GM12872 (cell line): ENCODE measurements around the gene BST2.

Source experiments
- CTCF ChIP-seq: IDR thresholded peaks from 3 replicates; pipeline ENCODE4 v1.5.1; 2011; ENCODE audit warnings: low read depth, mild to moderate bottlenecking, low read length, moderate library complexity; ENCODE audit not compliant: insufficient read depth

Gene BST2

DNA sequence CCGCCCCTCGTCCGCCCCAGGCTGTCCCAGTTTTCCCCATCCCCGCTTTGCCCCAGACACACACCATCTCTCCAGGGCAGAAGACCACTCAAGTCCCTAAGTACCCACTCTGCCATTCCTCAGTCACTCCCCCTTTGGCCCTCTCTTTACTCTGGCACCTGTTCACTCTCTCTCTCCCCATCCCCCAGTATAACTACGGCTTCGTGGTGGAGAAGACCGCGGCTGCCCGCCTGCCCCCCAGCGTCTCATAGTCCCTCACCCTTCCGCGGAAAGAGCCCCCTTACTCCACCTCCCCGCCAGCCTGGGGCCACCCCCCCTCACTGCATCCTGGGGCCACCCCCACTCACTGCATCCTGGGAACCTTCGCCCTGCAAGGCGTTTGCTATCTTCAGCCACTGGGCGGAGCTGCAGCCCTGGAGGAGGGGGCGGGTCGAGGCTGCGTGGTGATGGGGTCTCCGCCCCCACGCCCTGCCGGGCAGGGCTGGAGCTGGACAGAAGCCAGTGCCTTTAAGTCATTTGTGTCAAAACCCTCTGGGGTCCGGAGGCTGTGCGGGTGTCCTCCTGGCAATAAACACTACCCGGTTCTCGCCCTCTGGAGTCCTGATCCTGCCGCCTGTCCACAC, 19.4 kb upstream of the BST2 start:
- TF ChIP-seq CTCF = peak; percentile 44

- TF ChIP-seq CTCF = no peak
Observed at GRCh38 chr19:17423429-17424208, 18.2 kb upstream of the BST2 start.

DNA sequence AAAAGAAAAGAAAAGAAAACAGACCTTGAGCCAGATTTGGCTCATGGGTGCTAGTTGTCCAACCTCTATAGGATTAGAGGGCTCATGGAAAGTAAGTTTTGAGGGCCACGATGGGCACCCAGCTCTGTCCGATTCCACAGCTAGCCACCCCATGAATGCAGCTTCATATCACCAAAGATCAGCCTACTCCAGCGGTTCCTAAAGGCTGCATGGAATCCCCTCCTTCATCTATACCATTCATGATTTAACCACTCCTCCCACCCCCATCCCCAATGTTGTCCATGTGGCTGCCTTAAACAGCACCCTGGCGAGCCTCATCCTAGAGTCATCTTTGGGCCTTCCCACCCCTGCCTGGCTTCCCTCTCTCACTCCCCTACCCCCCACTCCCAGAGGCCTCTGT, 16.5 kb upstream of the BST2 start:
- no peak for TF ChIP-seq CTCF

DNA sequence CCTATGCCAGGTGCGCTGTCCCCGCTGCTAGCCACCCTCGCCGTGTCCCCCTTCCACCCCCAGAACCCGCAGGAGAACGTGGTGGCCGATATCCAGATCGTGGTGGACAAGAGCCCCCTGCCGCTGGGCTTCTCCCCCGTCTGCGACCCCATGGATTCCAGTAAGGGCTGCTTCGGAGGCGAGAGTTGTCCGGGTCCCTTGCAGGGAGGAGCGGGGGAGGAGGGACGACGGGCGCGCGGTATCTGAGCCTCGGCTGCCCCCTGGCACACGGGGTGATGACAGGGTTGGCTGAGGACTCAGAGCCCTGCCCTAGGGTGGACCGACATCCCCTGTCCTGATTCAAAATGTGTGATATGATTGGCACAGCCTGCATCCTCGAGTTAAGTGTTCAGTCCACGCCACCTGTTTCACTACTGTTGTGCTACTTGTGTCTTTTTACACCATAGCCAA, 15.1 kb upstream of the BST2 start:
- TF ChIP-seq CTCF = no peak

DNA sequence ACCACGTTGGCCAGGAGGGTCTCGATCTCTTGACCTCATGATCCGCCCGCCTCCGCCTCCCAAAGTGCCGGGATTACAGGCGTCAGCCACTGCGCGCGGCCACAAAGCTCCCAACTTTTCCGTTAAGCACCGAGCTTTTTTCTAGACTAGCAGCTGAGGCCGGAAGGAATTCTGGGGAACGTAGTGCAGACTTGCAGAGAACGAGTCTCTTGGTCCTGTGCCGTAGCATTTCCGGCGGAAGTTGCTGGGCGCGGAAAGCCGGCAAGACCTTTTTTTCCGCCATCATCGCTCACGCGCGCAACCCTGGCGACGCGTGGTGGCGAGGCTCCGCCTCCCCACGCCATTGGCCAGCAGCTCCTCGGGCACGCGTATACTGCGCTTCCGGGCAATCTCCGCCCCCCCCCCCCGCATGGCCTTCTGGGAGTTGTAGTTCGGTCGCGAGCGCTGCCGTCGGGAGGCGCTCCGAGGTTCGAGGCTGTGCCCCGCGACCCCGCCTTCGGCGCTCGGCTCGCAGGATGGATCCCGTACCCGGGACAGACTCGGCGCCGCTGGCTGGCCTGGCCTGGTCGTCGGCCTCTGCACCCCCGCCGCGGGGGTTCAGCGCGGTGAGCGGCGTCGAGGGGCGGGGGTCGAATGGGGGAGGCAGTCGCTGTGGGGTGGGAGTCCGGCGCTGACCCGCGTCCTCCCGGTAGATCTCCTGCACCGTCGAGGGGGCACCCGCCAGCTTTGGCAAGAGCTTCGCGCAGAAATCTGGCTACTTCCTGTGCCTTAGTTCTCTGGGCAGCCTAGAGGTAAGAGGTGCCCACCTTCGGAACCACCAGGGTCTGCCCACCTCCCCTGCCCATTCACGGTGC, 14.4 kb upstream of the BST2 start, which contains the start of gene MVB12A:
Gene MVB12A (plus strand): TSS at position 427 of the 854 bp plus-strand sequence. CDS start 89 bp downstream, at position 516.
- no peak for TF ChIP-seq CTCF

GRCh38 chr19:17419154-17419620, 13.8 kb upstream of the BST2 start:
- no peak for TF ChIP-seq CTCF

DNA sequence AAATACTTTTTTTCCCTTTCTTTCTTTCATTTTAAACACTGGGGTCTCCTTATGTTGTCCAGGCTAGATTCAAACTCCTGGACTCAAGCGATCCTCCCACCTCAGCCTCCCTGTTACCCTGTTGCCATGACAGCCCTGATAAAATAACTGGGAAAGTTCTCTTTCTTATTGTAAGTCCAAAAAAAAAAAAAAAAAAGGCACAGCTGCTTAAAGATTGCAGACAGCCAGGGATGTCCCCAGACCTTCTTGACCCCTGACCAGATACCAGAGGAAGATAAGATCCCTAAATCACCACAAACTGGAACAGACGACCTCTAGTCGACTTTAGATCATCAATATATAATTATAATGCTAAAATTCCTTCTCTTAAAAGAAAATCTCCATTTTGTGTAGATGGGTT, 13.3 kb upstream of the BST2 start:
- no peak for TF ChIP-seq CTCF
